Measurements from ENCODE around the gene DCLK1. TPM values are rescaled to one million over a fixed set of nuclear protein-coding genes. Genes with fewer than 3 reads are reported as not detected.

Gene DCLK1
- total RNA-seq, 1 donor from 2014 or later: 9.1 TPM

DNA sequence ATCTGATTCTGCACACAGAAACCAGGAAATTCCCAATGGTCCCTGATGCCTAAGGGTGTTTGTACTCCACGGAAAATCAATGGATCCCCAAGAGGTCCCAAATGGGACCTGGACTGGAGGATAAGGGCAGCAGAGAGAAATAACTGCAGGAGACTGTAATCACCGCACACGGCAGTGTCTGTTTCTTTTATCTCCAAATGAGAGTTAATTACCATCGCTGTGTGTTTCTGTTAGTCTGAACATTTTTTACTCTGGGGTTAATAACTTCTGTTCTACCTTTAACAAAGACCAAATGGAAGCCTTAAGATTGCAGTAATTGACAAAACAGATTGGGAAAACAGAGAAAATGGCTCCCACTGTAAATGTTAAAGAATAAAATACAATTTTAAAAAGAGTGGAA, 320.9 kb downstream of the DCLK1 start:
- no peak for DNase-seq (ENCODE audit: extremely low spot score, unreplicated experiment)
- Mint-ChIP-seq H3K27me3 (ENCODE audit: unreplicated experiment) (no peaks in the 10 kb centered on the region), H3K4me3 (ENCODE audit: unreplicated experiment) (no peak overlapping the region), H3K36me3 (ENCODE audit: unreplicated experiment) (peaks cover 2% of the 10 kb centered on the region), H3K9me3 (ENCODE audit: unreplicated experiment) (no peaks in the 10 kb centered on the region), H3K27ac (ENCODE audit: unreplicated experiment) (no peak overlapping the region), H3K4me1 (ENCODE audit: unreplicated experiment) (peaks cover 11% of the 10 kb centered on the region)
- TF ChIP-seq, protein P1, sequence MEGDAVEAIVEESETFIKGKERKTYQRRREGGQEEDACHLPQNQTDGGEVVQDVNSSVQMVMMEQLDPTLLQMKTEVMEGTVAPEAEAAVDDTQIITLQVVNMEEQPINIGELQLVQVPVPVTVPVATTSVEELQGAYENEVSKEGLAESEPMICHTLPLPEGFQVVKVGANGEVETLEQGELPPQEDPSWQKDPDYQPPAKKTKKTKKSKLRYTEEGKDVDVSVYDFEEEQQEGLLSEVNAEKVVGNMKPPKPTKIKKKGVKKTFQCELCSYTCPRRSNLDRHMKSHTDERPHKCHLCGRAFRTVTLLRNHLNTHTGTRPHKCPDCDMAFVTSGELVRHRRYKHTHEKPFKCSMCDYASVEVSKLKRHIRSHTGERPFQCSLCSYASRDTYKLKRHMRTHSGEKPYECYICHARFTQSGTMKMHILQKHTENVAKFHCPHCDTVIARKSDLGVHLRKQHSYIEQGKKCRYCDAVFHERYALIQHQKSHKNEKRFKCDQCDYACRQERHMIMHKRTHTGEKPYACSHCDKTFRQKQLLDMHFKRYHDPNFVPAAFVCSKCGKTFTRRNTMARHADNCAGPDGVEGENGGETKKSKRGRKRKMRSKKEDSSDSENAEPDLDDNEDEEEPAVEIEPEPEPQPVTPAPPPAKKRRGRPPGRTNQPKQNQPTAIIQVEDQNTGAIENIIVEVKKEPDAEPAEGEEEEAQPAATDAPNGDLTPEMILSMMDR (IDR thresholded peaks at IDR 0.05): no peak

DNA sequence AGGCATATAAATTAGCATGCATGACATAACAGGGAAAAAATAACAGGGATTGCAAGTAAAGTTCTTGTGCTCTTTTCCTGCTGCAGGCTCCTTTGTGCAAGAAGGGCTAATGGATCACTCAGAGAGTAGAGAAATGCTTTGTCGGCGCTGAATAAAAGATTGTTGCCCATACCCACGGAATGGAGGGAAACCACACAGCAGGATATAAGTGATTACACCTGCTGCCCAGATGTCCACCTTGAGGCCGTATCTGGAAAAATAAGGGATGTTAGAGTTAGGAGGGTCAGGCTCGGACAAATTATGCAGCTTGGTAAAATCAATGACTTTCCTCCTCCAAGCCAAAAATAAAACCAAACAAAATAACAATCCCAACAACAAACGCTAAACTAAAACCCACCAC, 322.3 kb downstream of the DCLK1 start:
- Mint-ChIP-seq H3K27me3 (ENCODE audit: unreplicated experiment) (no peaks in the 10 kb centered on the region), H3K9me3 (ENCODE audit: unreplicated experiment) (no peaks in the 10 kb centered on the region), H3K27ac (ENCODE audit: unreplicated experiment) (no peak overlapping the region), H3K36me3 (ENCODE audit: unreplicated experiment) (peaks cover 2% of the 10 kb centered on the region), H3K4me1 (ENCODE audit: unreplicated experiment) (peaks cover 7% of the 10 kb centered on the region), H3K4me3 (ENCODE audit: unreplicated experiment) (no peak overlapping the region)
- no peak for DNase-seq (ENCODE audit: extremely low spot score, unreplicated experiment)
- TF ChIP-seq, protein P1 (IDR thresholded peaks at IDR 0.05): no peak

DNA sequence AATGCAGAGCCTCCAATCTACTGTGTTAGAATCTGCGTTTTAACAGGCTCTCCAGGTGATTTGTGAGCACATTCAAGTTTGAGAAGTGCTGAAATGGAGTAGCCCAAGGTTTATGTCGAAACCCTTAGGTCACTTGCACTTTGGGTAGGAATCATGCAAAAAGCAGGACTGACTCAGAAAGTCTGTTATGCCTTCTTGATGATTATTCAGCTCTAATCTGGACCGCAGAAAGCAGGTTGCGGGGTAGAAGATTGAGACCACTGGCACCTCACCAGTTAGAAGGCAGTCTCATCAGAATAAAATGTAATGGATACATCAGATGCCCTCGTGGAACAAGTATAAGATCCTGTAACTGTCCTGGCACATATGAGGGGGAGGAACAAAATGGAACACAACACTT, 326.3 kb downstream of the DCLK1 start:
- H3K27ac Mint-ChIP-seq (ENCODE audit: unreplicated experiment): no peak overlapping the region
- peaks cover 2% of the 10 kb centered on the region for H3K36me3 Mint-ChIP-seq (ENCODE audit: unreplicated experiment)
- H3K9me3 Mint-ChIP-seq (ENCODE audit: unreplicated experiment): no peaks in the 10 kb centered on the region
- TF ChIP-seq, protein P1 (IDR thresholded peaks at IDR 0.05): no peak
- DNase-seq (ENCODE audit: extremely low spot score, unreplicated experiment): no peak
- H3K4me1 Mint-ChIP-seq (ENCODE audit: unreplicated experiment): peaks cover 1% of the 10 kb centered on the region
- no peak overlapping the region for H3K4me3 Mint-ChIP-seq (ENCODE audit: unreplicated experiment)
- H3K27me3 Mint-ChIP-seq (ENCODE audit: unreplicated experiment): no peaks in the 10 kb centered on the region

DNA sequence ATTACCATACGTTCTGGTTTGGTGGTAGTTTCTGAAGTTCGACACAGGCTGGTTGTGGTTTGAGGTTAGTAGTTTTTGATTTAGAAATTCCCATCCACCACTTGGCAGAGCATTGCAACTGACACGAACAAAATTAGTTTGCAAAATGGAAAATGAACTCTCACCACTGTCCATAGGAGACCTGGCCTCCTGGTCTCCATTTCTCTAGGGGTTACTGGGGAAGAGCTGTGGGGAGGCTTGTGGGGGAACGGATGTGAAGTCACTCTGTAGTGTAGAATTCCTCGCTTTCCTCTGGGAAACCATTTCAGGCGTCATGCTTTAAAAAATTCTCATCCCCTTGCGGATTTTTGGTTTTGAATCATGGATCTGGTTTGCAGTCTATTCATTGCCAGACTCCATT, 333.2 kb downstream of the DCLK1 start:
- Mint-ChIP-seq H3K27me3 (ENCODE audit: unreplicated experiment) (no peaks in the 10 kb centered on the region), H3K27ac (ENCODE audit: unreplicated experiment) (no peak overlapping the region), H3K4me3 (ENCODE audit: unreplicated experiment) (no peak overlapping the region), H3K4me1 (ENCODE audit: unreplicated experiment) (no peaks in the 10 kb centered on the region), H3K9me3 (ENCODE audit: unreplicated experiment) (no peaks in the 10 kb centered on the region), H3K36me3 (ENCODE audit: unreplicated experiment) (no peaks in the 10 kb centered on the region)
- DNase-seq (ENCODE audit: extremely low spot score, unreplicated experiment): no peak
- TF ChIP-seq, protein P1 (IDR thresholded peaks at IDR 0.05): no peak

DNA sequence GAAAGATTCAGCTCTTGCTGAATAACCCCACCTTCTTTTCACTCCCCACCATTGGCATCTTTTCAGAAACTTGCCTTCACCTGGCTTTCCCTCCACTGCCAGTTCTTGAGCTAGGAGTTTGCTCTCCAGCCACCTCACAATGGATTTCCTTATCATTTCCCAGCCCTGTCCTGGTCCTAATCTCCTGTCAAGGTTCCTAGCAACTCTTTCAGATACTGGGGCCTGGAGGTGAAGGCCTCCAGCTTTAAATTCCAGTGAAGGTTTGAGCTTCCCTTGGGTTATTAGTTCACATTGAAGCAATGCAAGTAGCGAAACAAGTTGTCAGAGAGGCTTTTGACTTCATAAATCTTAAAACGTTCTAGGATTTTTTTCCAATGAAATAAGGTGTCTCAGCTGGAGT, 333.9 kb downstream of the DCLK1 start:
- Mint-ChIP-seq H3K27ac (ENCODE audit: unreplicated experiment) (no peak overlapping the region), H3K36me3 (ENCODE audit: unreplicated experiment) (no peaks in the 10 kb centered on the region), H3K4me3 (ENCODE audit: unreplicated experiment) (no peak overlapping the region), H3K27me3 (ENCODE audit: unreplicated experiment) (no peaks in the 10 kb centered on the region), H3K4me1 (ENCODE audit: unreplicated experiment) (peaks cover 6% of the 10 kb centered on the region), H3K9me3 (ENCODE audit: unreplicated experiment) (no peaks in the 10 kb centered on the region)
- no peak for DNase-seq (ENCODE audit: extremely low spot score, unreplicated experiment)
- TF ChIP-seq, protein P1 (IDR thresholded peaks at IDR 0.05): no peak
